Skeletal muscle satellite cell (primary cell): ENCODE results near the gene LRRC26.

ENCODE experiments used
- H3K27me3 ChIP-seq: 2 replicates; pipeline ENCODE4 v1.7.0; 2013; ENCODE audit warnings: low read length; ENCODE audit not compliant: control insufficient read depth, insufficient read depth
- H3K36me3 ChIP-seq: 2 replicates; pipeline ENCODE4 v1.7.0; 2013; ENCODE audit warnings: mild to moderate bottlenecking, control low read depth, low read length; ENCODE audit not compliant: insufficient read depth
- H3K4me1 ChIP-seq: 2 replicates; pipeline ENCODE4 v1.7.0; 2013; ENCODE audit warnings: low read length; ENCODE audit not compliant: control insufficient read depth, insufficient read depth
- H3K4me2 ChIP-seq: 2 replicates; pipeline ENCODE4 v1.7.0; 2013; ENCODE audit warnings: mild to moderate bottlenecking, low read length
- H3K4me3 ChIP-seq: 2 replicates; pipeline ENCODE4 v1.7.0; 2013; ENCODE audit warnings: low read length
- H3K9ac ChIP-seq: 2 replicates; pipeline ENCODE4 v1.7.0; 2013; ENCODE audit warnings: mild to moderate bottlenecking, low read depth, low read length, moderate library complexity
- H3K9me3 ChIP-seq: replicated peaks from 2 replicates; pipeline ENCODE4 v1.7.0; 2013; ENCODE audit warnings: mild to moderate bottlenecking, control low read depth, low read length

The LRRC26 gene

GRCh38 chr9:137195525-137196220 lies 25.8 kb upstream of the LRRC26 start:
- Histone ChIP-seq H3K36me3 (peaks cover 18% of the 10 kb centered on the region), H3K9me3 (no peaks in the 10 kb centered on the region), H3K4me3 (no peak overlapping the region), H3K9ac (no peak overlapping the region), H3K4me2 (no peak overlapping the region), H3K27me3 (no peaks in the 10 kb centered on the region), H3K4me1 (peaks cover 22% of the 10 kb centered on the region)

DNA sequence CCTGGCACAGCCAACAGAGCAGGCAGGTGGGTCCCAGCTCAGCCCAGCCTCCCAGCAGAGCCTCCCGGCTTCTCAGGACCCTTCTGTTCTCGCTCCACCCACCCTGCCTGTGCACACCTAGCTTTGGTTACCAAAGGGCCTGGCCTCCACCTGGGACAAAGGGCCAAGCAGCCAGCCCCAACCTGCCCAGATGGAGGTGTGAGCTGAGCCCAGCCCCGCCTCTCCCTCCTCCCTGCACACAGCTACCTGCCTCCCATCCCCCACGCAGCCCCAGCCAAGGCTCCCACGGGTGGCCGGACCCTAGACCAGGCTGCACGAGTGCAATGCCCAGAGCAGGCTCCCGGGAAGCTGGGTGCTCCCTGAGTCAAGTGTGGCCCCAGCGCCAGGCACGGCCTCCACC lies 25.1 kb upstream of the LRRC26 start:
- Histone ChIP-seq H3K4me1 (peaks cover 26% of the 10 kb centered on the region), H3K27me3 (no peaks in the 10 kb centered on the region), H3K9ac (no peak overlapping the region), H3K9me3 (no peaks in the 10 kb centered on the region), H3K36me3 (peaks cover 25% of the 10 kb centered on the region), H3K4me2 (no peak overlapping the region), H3K4me3 (no peak overlapping the region)

GRCh38 chr9:137194388-137194787 lies 24.5 kb upstream of the LRRC26 start:
- peaks cover 28% of the 10 kb centered on the region for H3K4me1 ChIP-seq
- H3K4me2 ChIP-seq = no peak overlapping the region
- no peak overlapping the region for H3K4me3 ChIP-seq
- H3K27me3 ChIP-seq = no peaks in the 10 kb centered on the region
- H3K9me3 ChIP-seq = no peaks in the 10 kb centered on the region
- peaks cover 27% of the 10 kb centered on the region for H3K36me3 ChIP-seq
- no peak overlapping the region for H3K9ac ChIP-seq

GRCh38 chr9:137193771-137194170 lies 23.9 kb upstream of the LRRC26 start:
- no peaks in the 10 kb centered on the region for H3K27me3 ChIP-seq
- H3K9ac ChIP-seq = no peak overlapping the region
- no peak overlapping the region for H3K4me3 ChIP-seq
- H3K4me1 ChIP-seq = peaks cover 23% of the 10 kb centered on the region
- peaks cover 27% of the 10 kb centered on the region for H3K36me3 ChIP-seq
- H3K9me3 ChIP-seq = no peaks in the 10 kb centered on the region
- H3K4me2 ChIP-seq = no peak overlapping the region

GRCh38 chr9:137192859-137193258 lies 23.0 kb upstream of the LRRC26 start:
- H3K36me3 ChIP-seq = peaks cover 27% of the 10 kb centered on the region
- no peaks in the 10 kb centered on the region for H3K9me3 ChIP-seq
- H3K4me3 ChIP-seq = no peak overlapping the region
- H3K9ac ChIP-seq = no peak overlapping the region
- H3K27me3 ChIP-seq = no peaks in the 10 kb centered on the region
- peaks cover 14% of the 10 kb centered on the region for H3K4me1 ChIP-seq
- H3K4me2 ChIP-seq = no peak overlapping the region

DNA sequence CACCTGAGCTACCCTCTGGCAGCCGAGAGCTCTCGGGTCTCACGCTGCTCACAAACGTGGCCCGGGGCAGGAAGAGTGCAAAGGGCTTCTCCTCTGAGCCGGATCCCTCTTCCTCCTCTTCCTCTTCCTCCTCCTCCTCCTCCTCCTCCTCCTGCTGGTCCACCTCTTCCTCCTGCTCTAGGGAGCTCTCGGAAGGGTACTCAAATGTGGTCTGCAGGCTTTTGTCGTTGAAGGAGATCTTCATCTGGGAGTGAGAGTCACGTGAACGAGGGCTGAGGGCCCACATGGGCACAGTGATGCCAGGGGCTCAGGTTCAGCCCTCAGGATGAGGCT lies 22.6 kb upstream of the LRRC26 start:
- H3K4me1 ChIP-seq = peaks cover 14% of the 10 kb centered on the region
- no peak overlapping the region for H3K4me3 ChIP-seq
- H3K9ac ChIP-seq = no peak overlapping the region
- H3K27me3 ChIP-seq = no peaks in the 10 kb centered on the region
- H3K4me2 ChIP-seq = no peak overlapping the region
- peaks cover 27% of the 10 kb centered on the region for H3K36me3 ChIP-seq
- no peaks in the 10 kb centered on the region for H3K9me3 ChIP-seq

- H3K36me3 ChIP-seq = peaks cover 27% of the 10 kb centered on the region
- H3K9ac ChIP-seq = no peak overlapping the region
- no peak overlapping the region for H3K4me3 ChIP-seq
- no peak overlapping the region for H3K4me2 ChIP-seq
- no peaks in the 10 kb centered on the region for H3K27me3 ChIP-seq
- H3K9me3 ChIP-seq = no peaks in the 10 kb centered on the region
- H3K4me1 ChIP-seq = peaks cover 20% of the 10 kb centered on the region
These were observed 22.0 kb upstream of the LRRC26 start for GRCh38 chr9:137191691-137192447.

DNA sequence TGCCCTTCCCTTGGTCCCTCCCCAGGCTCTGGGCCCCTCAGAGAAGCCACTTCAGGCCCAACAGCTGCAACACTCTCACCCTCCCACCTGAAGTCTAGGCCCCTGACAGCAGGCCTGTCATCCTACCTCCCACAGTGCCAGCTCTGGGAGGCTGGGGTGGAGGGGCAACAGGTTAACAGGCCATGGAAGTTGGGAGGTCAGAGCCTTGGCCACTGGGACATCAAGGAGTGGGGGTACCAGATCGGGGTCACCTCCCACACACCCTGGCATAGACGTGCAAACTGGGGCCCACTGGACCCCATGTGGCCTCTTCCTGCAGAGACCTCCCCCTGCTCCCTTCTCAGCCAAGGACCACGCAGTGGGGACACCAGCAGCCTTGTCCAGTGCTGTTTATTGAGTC lies 21.4 kb upstream of the LRRC26 start:
- Histone ChIP-seq H3K9me3 (no peaks in the 10 kb centered on the region), H3K4me2 (no peak overlapping the region), H3K4me3 (no peak overlapping the region), H3K4me1 (peaks cover 25% of the 10 kb centered on the region), H3K27me3 (no peaks in the 10 kb centered on the region), H3K9ac (no peak overlapping the region), H3K36me3 (peaks cover 27% of the 10 kb centered on the region)

GRCh38 chr9:137190315-137190856 lies 20.5 kb upstream of the LRRC26 start:
- peak overlapping the region; percentile 95 for H3K4me3 ChIP-seq
- H3K9me3 ChIP-seq = no peaks in the 10 kb centered on the region
- H3K4me1 ChIP-seq = peaks cover 25% of the 10 kb centered on the region
- H3K4me2 ChIP-seq = peak overlapping the region; percentile 94
- H3K36me3 ChIP-seq = peaks cover 35% of the 10 kb centered on the region
- peak overlapping the region; percentile 95 for H3K9ac ChIP-seq
- H3K27me3 ChIP-seq = no peaks in the 10 kb centered on the region

DNA sequence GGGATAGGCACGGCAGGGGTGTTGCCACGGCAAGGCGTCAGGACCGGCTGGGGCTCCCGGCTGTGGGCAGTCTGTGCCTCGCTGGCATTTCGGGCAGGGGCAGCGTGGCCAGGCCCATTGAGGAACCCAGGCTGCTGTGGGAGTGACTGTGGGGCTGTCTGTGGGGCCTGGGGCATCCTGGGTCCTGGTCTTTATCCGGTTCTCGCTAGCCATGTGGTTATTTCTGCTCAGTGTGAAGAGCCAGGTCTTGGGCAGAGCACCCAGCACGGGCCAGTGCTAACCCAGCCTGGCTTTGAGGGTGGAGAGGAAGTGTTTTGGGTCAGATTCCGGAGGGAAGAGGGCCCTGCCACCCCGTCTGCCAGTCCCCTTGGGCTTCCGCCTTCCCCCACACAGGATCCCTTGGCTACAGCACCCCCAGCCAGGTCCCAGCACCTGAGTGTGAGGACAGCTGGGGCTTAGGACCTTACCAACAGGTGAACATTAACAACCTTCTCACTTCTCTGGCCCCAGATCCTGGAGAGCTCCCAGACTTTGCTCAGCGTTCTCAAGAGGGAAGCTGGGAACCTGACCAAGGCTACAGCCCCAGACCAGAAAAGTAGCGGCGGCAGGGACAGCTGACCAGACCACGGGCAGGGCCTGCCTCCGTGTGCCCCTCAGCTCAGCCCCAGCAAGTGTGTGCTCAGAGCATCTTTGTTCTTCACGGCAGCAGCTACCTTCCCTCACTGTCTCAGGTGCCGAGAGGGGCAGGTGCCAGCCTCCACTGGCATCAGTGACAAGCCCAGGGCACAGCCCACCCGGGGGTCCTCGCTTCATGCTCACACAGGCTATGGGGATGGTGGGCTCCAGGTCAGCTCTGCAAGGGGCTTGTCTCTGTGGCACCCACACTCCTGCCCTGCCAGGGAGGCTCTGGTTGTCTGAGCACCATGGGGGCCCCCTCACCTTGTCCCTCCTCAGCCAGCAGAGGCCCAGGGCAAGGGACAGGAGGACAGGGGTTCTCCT lies 19.7 kb upstream of the LRRC26 start:
- peak overlapping the region; percentile 95 for H3K4me3 ChIP-seq
- H3K27me3 ChIP-seq = no peaks in the 10 kb centered on the region
- peak overlapping the region; percentile 95 for H3K9ac ChIP-seq
- peaks cover 25% of the 10 kb centered on the region for H3K4me1 ChIP-seq
- peaks cover 38% of the 10 kb centered on the region for H3K36me3 ChIP-seq
- peak overlapping the region; percentile 94 for H3K4me2 ChIP-seq
- no peaks in the 10 kb centered on the region for H3K9me3 ChIP-seq
